T-helper 22 cell (primary cell): ENCODE measurements around the gene SPIN1.

ENCODE experiments used
- DNase-seq: peaks from one replicate; pipeline ENCODE4 v3.0.0-alpha.2; 2020; ENCODE audit warnings: low read depth

SPIN1 gene

GRCh38 chr9:88498880-88499279 lies 110.6 kb downstream of the SPIN1 start:
- no peak for DNase-seq

- no peak for DNase-seq
Measured at GRCh38 chr9:88501086-88501485, 112.8 kb downstream of the SPIN1 start.

- DNase-seq, result no peak
Measured at GRCh38 chr9:88502552-88503034, 114.3 kb downstream of the SPIN1 start.

- no peak for DNase-seq
Measured at GRCh38 chr9:88503081-88503844, 115.0 kb downstream of the SPIN1 start.

GRCh38 chr9:88503845-88504764 lies 115.9 kb downstream of the SPIN1 start:
- no peak for DNase-seq

- DNase-seq, result no peak
Measured at GRCh38 chr9:88508326-88508725, 120.1 kb downstream of the SPIN1 start.

GRCh38 chr9:88511906-88512305 lies 123.7 kb downstream of the SPIN1 start:
- DNase-seq, result no peak

GRCh38 chr9:88514247-88514646 lies 126.0 kb downstream of the SPIN1 start:
- DNase-seq, result no peak

- no peak for DNase-seq
Measured at GRCh38 chr9:88521308-88521707, 133.1 kb downstream of the SPIN1 start.

GRCh38 chr9:88522360-88522759 lies 134.1 kb downstream of the SPIN1 start:
- DNase-seq, result no peak

GRCh38 chr9:88523056-88523455 lies 134.8 kb downstream of the SPIN1 start:
- DNase-seq, result no peak

GRCh38 chr9:88524911-88525310 lies 136.7 kb downstream of the SPIN1 start:
- DNase-seq, result no peak

GRCh38 chr9:88527618-88528017 lies 139.4 kb downstream of the SPIN1 start:
- no peak for DNase-seq
